ENCODE data around the gene EIF4E1B.

EIF4E1B gene

GRCh38 chr5:176647030-176647842 lies 16.8 kb downstream of the EIF4E1B start, which contains the start of gene TSPAN17:
TSPAN17 (plus strand) TSS chr5:176647484; CDS start chr5:176647616, 132 bp downstream.
- peak; percentile 79 for DNase-seq (ENCODE audit: low read depth)

- no peak for DNase-seq (ENCODE audit: low read depth)
These were observed 17.5 kb downstream of the EIF4E1B start for GRCh38 chr5:176647843-176648473.

GRCh38 chr5:176648474-176649194 lies 18.2 kb downstream of the EIF4E1B start:
- no peak for DNase-seq (ENCODE audit: low read depth)

GRCh38 chr5:176650354-176650884 lies 19.9 kb downstream of the EIF4E1B start:
- DNase-seq (ENCODE audit: low read depth) = no peak

- DNase-seq (ENCODE audit: low read depth) = no peak
These were observed 21.1 kb downstream of the EIF4E1B start for GRCh38 chr5:176651472-176651980.

- DNase-seq (ENCODE audit: low read depth) = no peak
These were observed 21.7 kb downstream of the EIF4E1B start for GRCh38 chr5:176652136-176652535.

GRCh38 chr5:176653401-176654385 lies 23.2 kb downstream of the EIF4E1B start:
- no peak for DNase-seq (ENCODE audit: low read depth)

GRCh38 chr5:176654856-176655255 lies 24.4 kb downstream of the EIF4E1B start:
- DNase-seq (ENCODE audit: low read depth) = no peak

GRCh38 chr5:176656467-176656990 lies 26.1 kb downstream of the EIF4E1B start:
- DNase-seq (ENCODE audit: low read depth) = no peak

- DNase-seq (ENCODE audit: low read depth) = no peak
These were observed 27.6 kb downstream of the EIF4E1B start for GRCh38 chr5:176658007-176658599.

- no peak for DNase-seq (ENCODE audit: low read depth)
These were observed 28.5 kb downstream of the EIF4E1B start for GRCh38 chr5:176658817-176659511.

- DNase-seq (ENCODE audit: low read depth) = no peak
These were observed 29.0 kb downstream of the EIF4E1B start for GRCh38 chr5:176659512-176659839.

- no peak for DNase-seq (ENCODE audit: low read depth)
These were observed 29.5 kb downstream of the EIF4E1B start for GRCh38 chr5:176659860-176660461.

- no peak for DNase-seq (ENCODE audit: low read depth)
These were observed 30.0 kb downstream of the EIF4E1B start for GRCh38 chr5:176660530-176660859.

- DNase-seq (ENCODE audit: low read depth) = no peak
These were observed 30.6 kb downstream of the EIF4E1B start for GRCh38 chr5:176660860-176661641.

GRCh38 chr5:176661676-176662075 lies 31.2 kb downstream of the EIF4E1B start:
- no peak for DNase-seq (ENCODE audit: low read depth)

- no peak for DNase-seq (ENCODE audit: low read depth)
These were observed 32.2 kb downstream of the EIF4E1B start for GRCh38 chr5:176662371-176663333.

GRCh38 chr5:176663566-176663965 lies 33.1 kb downstream of the EIF4E1B start:
- DNase-seq (ENCODE audit: low read depth) = no peak

Measured in HS-27A (cell line).